Skeletal muscle tissue (tissue), 4 donors: ENCODE data around the gene CTAG2. TPM values are rescaled to one million over a fixed set of nuclear protein-coding genes. Genes with fewer than 3 reads are reported as not detected.
"Not testable (repeated sequence)": the region's sequence is repeated elsewhere in the genome, so short reads cannot be mapped to it uniquely, and the experiment has no call there.

Experiments
- H3K27ac ChIP-seq: one replicate; pipeline ENCODE4 v1.7.0; 2013; ENCODE audit warnings: mild to moderate bottlenecking, low read depth, low read length, inconsistent platforms
- H3K27me3 ChIP-seq, 3 donors: one replicate each; pipeline ENCODE4 v1.7.0; 2013; ENCODE audit warnings: low read length in 3 of 3; ENCODE audit not compliant: control insufficient read depth in 3 of 3, insufficient read depth in 3 of 3
- H3K36me3 ChIP-seq, 3 donors: one replicate each; pipeline ENCODE4 v1.7.0; 2013; ENCODE audit warnings: low read length in 3 of 3; ENCODE audit not compliant: control insufficient read depth in 3 of 3, insufficient read depth in 3 of 3
- H3K4me1 ChIP-seq, 3 donors: one replicate each; pipeline ENCODE4 v1.7.0; 2013; ENCODE audit warnings: low read length in 3 of 3, mild to moderate bottlenecking in 3 of 3; ENCODE audit not compliant: control insufficient read depth in 3 of 3, insufficient read depth in 3 of 3
- H3K4me3 ChIP-seq, 3 donors: one replicate each; pipeline ENCODE4 v1.7.0; 2013; ENCODE audit warnings: low read length in 3 of 3
- H3K9ac ChIP-seq, 3 donors: one replicate each; pipeline ENCODE4 v1.7.0; 2013; ENCODE audit warnings: low read length in 3 of 3, mild to moderate bottlenecking in 3 of 3, moderate library complexity in 2 of 3, low read depth in 1 of 3
- H3K9me3 ChIP-seq, 3 donors: one replicate each; pipeline ENCODE4 v1.7.0; 2013; ENCODE audit warnings: low read length in 3 of 3; ENCODE audit not compliant: control insufficient read depth in 3 of 3
- total RNA-seq: library from RNA; depleted of rRNA; stranded (reverse); fragments of >200 nt; gene quantifications from one replicate; pipeline ENCODE4 v1.2.3, GENCODE V29; 2014
- donor health status: Osteomylitis.

The CTAG2 gene
- total RNA-seq, result not detected

DNA sequence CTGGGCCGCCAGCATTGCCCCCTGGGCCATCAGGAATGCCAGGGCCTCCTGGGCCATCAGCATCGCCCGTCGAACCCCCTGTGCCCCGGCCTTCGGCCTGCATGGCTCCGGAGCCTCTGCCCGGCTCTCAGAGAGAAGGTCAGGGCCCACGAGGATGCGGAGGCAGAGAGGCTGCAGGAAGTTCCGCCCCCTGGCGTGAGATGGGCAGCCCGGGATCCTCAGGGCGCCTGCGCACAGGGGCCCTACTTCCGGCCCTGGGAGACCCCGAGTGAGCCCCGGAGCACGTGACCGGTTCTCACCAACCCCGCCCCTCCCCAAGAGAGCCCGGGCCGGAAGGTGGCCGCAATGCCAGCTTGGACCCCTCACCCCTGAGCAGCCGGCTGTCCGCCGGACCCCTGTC, at the start of gene CTAG2:
Gene CTAG2 (minus strand): TSS at position 167 of the 400 bp plus-strand sequence. CDS start 64 bp downstream, at position 103.
- not testable (repeated sequence) for H3K9me3 ChIP-seq, H3K27me3 ChIP-seq, H3K4me1 ChIP-seq, H3K36me3 ChIP-seq, H3K9ac ChIP-seq, H3K4me3 ChIP-seq, H3K27ac ChIP-seq

DNA sequence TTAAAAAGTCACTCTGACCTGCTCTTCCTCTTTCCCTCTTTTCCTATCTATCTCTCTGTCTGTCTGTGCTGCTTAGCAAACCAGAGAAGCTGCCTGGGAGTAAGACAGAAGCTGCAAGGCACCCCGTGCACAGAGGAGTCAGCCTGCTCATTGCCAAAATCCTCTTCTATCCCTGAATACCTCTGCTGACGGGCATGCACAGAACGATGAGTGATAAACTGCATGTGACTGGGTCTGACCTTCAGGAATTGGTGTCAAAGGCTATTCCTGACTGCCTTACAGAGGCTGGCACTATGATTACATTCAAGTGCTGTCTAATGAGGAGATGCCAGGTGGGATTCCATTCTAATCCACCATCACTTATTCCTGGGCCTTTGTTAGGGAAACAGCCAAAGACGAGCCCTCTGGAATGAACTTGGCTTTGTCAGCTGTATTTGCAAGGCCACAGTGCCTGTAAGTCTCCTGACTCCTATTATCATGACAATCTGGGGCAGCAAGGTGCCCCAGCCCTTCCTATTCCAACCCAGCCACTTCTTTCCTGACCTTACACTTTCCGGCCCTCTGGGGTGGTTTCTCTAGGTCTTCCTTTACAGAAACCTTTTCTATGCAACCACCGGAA, 45.4 kb upstream of the CTAG2 start:
- Histone ChIP-seq H3K9me3 (no peaks in the 10 kb centered on the region), H3K36me3 (peaks cover 0 to 4% (median 0%) of the 10 kb centered on the region in 3 donors), H3K4me3 (no peak overlapping the region), H3K9ac (no peak overlapping the region), H3K4me1 (peaks cover 0 to 5% (median 3%) of the 10 kb centered on the region in 3 donors), H3K27me3 (no peaks in the 10 kb centered on the region), H3K27ac (no peak overlapping the region)

DNA sequence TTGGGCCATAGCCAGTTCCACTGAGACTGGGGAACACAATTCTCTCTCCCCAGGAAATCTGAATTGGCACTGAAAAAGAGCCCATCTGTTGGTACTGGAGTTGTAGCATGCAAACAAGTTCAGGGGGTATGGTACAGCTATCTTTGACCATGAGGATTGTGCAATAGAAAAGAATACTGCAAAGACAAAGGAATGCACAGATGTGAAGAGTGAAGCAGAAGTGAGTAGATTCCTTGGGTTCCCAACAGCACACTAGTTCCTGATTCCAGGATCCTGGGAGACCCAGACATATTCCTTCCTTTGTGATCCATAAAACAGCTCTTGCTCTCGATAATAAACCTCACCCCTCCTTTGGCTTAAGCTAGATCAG, 43.3 kb upstream of the CTAG2 start:
- Histone ChIP-seq H3K9ac (no peak overlapping the region), H3K4me1 (peaks cover 0 to 5% (median 3%) of the 10 kb centered on the region in 3 donors), H3K27ac (no peak overlapping the region)

DNA sequence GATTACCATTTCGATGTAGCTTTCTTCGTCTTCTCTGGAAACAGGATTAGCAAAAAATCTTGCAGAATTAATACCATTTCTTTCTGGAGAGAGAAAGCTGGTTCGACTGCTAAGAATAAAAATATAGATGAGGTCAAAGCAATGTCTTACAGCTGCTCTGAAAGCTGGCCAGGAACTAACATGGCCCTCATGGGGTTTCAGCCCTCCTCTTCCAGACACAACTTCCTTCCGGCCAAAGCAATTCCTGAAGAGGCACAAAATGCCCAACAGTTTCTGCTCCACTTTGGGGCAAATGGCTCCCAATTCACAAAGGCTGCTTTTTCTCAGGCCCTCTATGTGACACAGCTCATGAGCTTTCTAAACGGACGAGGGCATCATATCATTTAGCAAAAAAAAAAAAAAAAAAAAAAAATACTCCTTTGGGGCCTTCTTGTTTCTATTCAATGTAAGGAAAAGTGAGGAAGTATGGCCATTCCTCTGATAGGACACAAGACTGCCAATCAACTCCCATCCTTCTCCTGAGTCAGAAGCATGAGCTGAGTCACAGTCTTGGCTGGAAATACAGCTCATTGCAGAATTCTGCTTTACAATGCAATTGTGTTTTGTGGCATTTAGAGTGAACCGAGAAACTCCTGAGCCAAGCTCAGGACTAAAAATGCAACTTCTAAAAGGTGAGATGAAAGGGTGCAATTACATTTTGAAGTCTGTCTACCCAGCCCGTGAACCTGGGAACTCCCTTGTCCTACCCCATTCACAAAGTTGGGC, 42.7 kb upstream of the CTAG2 start:
- H3K27me3 ChIP-seq, result no peaks in the 10 kb centered on the region
- peaks cover 0 to 4% (median 0%) of the 10 kb centered on the region in 3 donors for H3K36me3 ChIP-seq
- H3K4me1 ChIP-seq, result peaks cover 0 to 5% (median 3%) of the 10 kb centered on the region in 3 donors
- H3K4me3 ChIP-seq, result no peak overlapping the region
- H3K9me3 ChIP-seq, result no peaks in the 10 kb centered on the region
- no peak overlapping the region for H3K9ac ChIP-seq
- peak overlapping the region; percentile 40 for H3K27ac ChIP-seq

More for the DNA sequence above, 43.3 kb upstream of the CTAG2 start:
- Histone ChIP-seq H3K27me3 (no peaks in the 10 kb centered on the region), H3K36me3 (peaks cover 0 to 4% (median 0%) of the 10 kb centered on the region in 3 donors), H3K9me3 (no peaks in the 10 kb centered on the region), H3K4me3 (no peak overlapping the region)

DNA sequence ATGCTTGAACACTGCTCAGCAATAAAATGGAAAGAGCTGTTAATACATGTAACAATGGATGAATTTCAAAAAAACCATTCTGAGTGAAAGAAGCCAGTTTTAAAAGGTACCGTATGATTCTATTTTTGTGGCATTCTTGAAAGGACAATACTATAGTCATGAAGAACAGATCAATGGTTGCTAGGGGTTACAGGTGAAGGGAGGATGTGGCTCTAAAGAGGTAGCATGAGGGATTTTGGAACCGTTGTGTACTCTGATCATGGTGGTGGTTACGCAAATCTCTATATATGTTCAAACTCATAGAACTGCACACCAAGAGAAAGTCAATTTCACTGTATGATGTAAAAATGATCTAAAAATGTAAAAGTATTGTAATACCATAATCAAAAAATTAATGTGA, 40.0 kb upstream of the CTAG2 start:
- H3K4me3 ChIP-seq, result no peak overlapping the region
- H3K4me1 ChIP-seq, result peaks cover 0 to 5% (median 0%) of the 10 kb centered on the region in 3 donors
- H3K27me3 ChIP-seq, result no peaks in the 10 kb centered on the region
- no peak overlapping the region for H3K27ac ChIP-seq
- no peak overlapping the region for H3K9ac ChIP-seq
- H3K9me3 ChIP-seq, result no peaks in the 10 kb centered on the region
- H3K36me3 ChIP-seq, result peaks cover 0 to 4% (median 0%) of the 10 kb centered on the region in 3 donors

DNA sequence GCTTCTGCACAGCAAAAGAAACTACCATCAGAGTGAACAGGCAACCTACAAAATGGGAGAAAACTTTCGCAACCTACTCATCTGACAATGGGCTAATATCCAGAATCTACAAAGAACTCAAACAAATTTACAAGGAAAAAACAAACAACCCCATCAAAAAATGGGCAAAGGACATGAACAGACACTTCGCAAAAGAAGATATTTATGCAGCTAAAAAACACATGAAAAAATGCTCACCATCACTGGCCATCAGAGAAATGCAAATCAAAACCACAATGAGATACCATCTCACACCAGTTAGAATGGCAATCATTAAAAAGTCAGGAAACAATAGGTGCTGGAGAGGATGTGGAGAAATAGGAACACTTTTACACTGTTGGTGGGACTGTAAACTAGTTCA, 37.1 kb upstream of the CTAG2 start:
- not testable (repeated sequence) for H3K36me3 ChIP-seq, H3K4me3 ChIP-seq, H3K27ac ChIP-seq, H3K9me3 ChIP-seq, H3K4me1 ChIP-seq, H3K9ac ChIP-seq, H3K27me3 ChIP-seq

DNA sequence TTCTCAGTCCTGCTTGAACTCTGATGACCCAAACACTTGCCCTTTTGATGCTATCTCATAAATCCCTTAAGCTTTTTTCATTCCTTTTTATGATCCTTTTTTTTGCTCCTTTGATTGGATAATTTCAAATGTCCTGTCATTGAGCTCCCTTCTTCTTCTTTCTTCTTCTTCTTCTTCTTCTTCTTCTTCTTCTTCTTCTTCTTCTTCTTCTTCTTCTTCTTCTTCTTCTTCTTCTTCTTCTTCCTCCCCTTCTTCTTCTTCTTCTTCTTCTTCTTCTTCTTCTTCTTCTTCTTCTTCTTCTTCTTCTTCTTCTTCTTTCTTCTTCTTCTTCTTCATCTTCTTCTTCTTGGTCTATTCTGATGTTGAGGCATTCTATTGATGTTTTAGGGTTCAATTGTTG, 18.7 kb upstream of the CTAG2 start:
- H3K27me3 ChIP-seq, result not testable (repeated sequence)

DNA sequence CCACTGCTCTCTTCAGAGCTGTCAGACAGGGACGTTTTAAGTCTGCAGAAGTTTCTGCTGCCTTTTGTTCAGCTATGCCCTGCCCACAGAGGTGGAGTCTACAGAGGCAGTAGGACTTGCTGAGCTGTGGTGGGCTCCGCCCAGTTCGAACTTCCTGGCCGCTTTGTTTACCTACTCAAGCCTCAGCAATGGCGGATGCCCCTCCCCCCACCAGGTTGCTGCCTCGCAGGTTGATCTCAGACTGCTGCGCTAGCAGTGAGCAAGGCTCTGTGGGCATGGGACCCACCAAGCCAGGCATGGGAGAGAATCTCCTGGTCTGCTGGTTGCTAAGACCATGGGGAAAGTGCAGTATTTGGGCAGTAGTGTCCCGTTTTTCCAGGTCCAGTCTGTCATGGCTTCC, 17.5 kb upstream of the CTAG2 start:
- not testable (repeated sequence) for H3K4me1 ChIP-seq

More for the DNA sequence above, 18.7 kb upstream of the CTAG2 start:
- H3K4me1 ChIP-seq, H3K4me3 ChIP-seq, H3K36me3 ChIP-seq, H3K27ac ChIP-seq, H3K9ac ChIP-seq, H3K9me3 ChIP-seq: not testable (repeated sequence)

DNA sequence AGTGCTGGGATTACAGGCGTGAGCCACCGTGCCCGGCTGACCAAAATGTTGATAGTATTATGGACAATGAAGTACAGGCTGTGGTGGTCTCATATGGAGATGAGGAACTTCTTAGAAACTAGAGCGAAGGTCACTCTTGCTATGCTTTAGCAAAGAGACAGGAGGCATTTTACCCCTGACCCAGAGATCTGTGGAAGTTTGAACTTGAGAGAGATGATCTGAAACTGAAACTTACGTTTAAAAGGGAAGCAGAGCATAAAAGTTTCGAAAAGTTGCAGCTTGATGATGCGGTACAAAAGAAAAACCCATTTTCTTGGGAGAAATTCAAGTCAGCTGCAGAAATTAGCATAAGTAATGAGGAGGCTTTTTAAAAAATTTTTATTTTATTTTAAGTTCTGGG, 8.5 kb upstream of the CTAG2 start:
- H3K27me3 ChIP-seq, result no peaks in the 10 kb centered on the region
- no peaks in the 10 kb centered on the region for H3K4me1 ChIP-seq
- no peaks in the 10 kb centered on the region for H3K36me3 ChIP-seq
- no peak overlapping the region for H3K27ac ChIP-seq
- H3K9me3 ChIP-seq, result peaks cover 0 to 4% (median 2%) of the 10 kb centered on the region in 3 donors
- no peak overlapping the region for H3K9ac ChIP-seq
- H3K4me3 ChIP-seq, result no peak overlapping the region

More for the DNA sequence above, 17.5 kb upstream of the CTAG2 start:
- not testable (repeated sequence) for H3K27me3 ChIP-seq, H3K9me3 ChIP-seq, H3K9ac ChIP-seq, H3K27ac ChIP-seq, H3K36me3 ChIP-seq, H3K4me3 ChIP-seq

DNA sequence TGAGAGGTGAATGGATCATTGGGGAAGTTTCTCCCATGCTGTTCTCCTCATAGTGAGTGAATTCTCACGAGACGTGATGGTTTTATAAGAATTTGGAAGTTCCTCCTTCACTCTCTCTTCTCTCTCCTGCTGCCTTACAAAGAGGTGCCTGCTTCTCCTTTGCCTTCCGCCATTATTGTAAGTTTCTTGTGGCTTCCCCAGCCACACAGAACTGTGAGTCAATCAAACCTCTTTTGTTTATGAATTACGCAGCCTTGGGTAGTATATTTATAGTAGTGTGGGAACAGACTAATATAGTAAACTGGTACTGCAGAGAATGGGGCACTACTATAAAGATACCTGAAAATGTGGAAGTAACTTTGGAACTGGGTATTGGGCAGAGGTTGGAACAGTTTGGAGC, 7.8 kb upstream of the CTAG2 start:
- Histone ChIP-seq H3K4me1 (no peaks in the 10 kb centered on the region), H3K9ac (no peak overlapping the region), H3K36me3 (no peaks in the 10 kb centered on the region), H3K27me3 (no peaks in the 10 kb centered on the region), H3K9me3 (peaks cover 0 to 4% (median 2%) of the 10 kb centered on the region in 3 donors), H3K4me3 (no peak overlapping the region), H3K27ac (no peak overlapping the region)
